ENCODE results near the gene CYP4B1.
"Not testable (repeated sequence)": the region's sequence is repeated elsewhere in the genome, so short reads cannot be mapped to it uniquely, and the experiment has no call there.

The CYP4B1 gene

DNA sequence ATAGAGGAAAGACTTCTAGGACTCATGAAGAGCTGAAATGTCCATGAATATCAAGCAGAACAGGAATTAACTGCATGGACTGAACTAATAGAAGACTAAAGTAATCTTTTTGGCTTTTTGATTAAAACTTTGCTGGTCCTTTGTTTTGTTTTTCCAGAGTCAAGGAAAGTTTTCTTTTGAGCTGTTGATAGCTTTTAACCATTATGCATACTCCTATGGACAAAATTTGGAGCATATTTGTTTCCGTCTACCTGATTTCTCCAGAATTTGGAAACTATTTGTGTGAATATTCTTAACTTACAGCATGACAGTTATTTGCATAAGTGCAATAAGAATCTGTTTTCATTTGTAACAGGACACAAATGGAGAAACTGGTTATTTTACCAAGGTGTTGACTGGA is 24.5 kb upstream of the CYP4B1 start:
- TF ChIP-seq, protein P1, sequence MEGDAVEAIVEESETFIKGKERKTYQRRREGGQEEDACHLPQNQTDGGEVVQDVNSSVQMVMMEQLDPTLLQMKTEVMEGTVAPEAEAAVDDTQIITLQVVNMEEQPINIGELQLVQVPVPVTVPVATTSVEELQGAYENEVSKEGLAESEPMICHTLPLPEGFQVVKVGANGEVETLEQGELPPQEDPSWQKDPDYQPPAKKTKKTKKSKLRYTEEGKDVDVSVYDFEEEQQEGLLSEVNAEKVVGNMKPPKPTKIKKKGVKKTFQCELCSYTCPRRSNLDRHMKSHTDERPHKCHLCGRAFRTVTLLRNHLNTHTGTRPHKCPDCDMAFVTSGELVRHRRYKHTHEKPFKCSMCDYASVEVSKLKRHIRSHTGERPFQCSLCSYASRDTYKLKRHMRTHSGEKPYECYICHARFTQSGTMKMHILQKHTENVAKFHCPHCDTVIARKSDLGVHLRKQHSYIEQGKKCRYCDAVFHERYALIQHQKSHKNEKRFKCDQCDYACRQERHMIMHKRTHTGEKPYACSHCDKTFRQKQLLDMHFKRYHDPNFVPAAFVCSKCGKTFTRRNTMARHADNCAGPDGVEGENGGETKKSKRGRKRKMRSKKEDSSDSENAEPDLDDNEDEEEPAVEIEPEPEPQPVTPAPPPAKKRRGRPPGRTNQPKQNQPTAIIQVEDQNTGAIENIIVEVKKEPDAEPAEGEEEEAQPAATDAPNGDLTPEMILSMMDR (IDR thresholded peaks at IDR 0.05; ENCODE audit: insufficient read depth, low read length, poor library complexity, severe bottlenecking): no peak
- no peaks in the 10 kb centered on the region for H3K36me3 ChIP-seq (ENCODE audit: control insufficient read depth, insufficient read depth, low read length)
- H3K27me3 ChIP-seq (replicated peaks; ENCODE audit: control insufficient read depth, insufficient read depth, low read length): no peaks in the 10 kb centered on the region
- no peak for DNase-seq (ENCODE audit: extremely low read depth, insufficient read length)
- no peak overlapping the region for H3K4me3 ChIP-seq (replicated peaks; ENCODE audit: low read depth, low read length)

DNA sequence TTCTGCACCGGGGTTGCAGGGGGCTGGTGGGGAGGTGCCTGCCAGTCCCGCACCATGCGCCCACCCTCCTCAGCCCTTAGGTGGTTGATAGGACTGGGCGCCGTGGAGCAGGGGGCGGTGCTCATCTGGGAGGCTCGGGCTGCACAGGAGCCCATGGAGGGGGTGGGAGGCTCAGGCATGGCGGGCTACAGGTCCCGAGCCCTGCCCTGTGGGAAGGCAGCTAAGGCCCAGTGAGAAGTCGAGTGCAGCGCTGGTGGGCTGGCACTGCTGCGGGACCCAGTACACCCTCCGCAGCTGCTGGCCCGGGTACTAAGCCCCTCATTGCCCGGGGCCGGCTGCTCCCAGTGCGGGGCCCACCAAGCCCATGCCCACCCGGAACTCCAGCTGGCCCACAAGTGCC is 20.4 kb upstream of the CYP4B1 start:
- H3K27me3 ChIP-seq (replicated peaks; ENCODE audit: control insufficient read depth, insufficient read depth, low read length); DNase-seq (ENCODE audit: extremely low read depth, insufficient read length); H3K4me3 ChIP-seq (replicated peaks; ENCODE audit: low read depth, low read length); H3K36me3 ChIP-seq (ENCODE audit: control insufficient read depth, insufficient read depth, low read length): not testable (repeated sequence)

DNA sequence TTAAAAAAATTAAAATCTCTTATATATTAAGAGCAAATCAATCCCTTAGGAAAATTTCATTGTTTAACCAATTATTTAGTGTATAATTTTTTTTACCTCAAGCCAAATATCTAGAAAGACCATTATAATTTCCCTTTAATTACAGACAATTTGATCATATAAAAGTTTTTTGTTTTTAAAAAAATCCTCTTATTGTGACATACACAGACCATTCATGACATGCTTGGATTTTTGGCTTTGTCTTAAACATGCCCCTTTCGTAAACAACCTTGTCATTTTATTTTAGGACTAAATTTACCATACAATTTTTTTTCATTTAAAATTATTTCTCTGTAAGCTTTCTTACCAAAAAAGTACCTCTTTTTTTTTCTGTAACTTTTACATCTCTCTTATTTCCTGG is 14.2 kb upstream of the CYP4B1 start:
- DNase-seq (ENCODE audit: extremely low read depth, insufficient read length): no peak
- no peaks in the 10 kb centered on the region for H3K36me3 ChIP-seq (ENCODE audit: control insufficient read depth, insufficient read depth, low read length)
- TF ChIP-seq, protein P1 (IDR thresholded peaks at IDR 0.05; ENCODE audit: insufficient read depth, low read length, poor library complexity, severe bottlenecking): no peak
- H3K4me3 ChIP-seq (replicated peaks; ENCODE audit: low read depth, low read length): no peak overlapping the region
- H3K27me3 ChIP-seq (replicated peaks; ENCODE audit: control insufficient read depth, insufficient read depth, low read length): no peaks in the 10 kb centered on the region

DNA sequence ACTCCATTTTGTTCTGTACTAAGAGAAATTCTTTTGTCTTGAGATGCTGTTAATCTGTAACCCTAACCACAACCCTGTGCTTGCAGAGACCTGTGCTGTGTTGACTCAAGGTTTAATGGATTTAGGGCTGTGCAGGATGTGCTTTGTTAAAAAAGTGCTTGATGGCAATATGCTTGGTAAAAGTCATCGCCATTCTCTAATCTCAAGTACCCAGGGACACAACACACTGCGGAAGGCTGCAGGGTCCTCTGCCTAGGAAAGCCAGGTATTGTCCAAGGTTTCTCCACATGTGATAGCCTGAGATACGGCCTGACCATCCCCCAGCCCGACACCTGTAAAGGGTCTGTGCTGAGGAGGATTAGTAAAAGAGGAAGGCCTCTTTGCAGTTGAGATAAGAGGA is 10.2 kb upstream of the CYP4B1 start:
- not testable (repeated sequence) for H3K27me3 ChIP-seq (replicated peaks; ENCODE audit: control insufficient read depth, insufficient read depth, low read length); H3K4me3 ChIP-seq (replicated peaks; ENCODE audit: low read depth, low read length); DNase-seq (ENCODE audit: extremely low read depth, insufficient read length); H3K36me3 ChIP-seq (ENCODE audit: control insufficient read depth, insufficient read depth, low read length)

DNA sequence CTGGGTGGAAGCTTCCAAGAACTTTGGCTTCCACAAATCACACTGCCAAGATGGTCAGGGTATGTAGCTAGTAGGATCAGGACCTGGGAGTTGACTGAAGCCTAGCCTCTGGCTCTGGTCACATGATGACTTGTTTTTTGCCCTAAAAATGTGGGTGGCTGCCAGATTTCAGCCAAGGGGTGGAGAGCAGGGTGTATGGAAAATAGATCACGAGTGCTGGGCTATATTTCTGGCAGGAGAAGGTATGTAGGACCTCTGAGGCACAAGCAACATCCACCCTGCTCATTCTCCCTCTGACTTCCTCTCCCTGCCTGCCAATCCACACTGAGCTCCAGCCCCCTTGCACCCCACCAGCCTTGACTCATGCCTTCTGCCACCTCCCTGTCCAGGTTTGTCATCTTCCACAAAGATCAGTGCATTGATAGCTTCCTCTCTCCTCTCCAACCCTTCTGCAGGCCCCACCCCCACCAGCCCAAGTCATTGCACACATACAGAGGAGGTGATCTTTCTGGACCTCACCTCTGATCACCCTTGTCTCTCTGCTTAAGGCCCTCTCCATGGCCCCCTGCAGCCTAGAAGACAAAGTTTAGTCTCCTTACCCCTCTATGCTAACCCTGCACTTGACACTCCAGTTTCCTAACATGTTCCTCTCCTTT is 8.3 kb upstream of the CYP4B1 start:
- TF ChIP-seq, protein P1 (IDR thresholded peaks at IDR 0.05; ENCODE audit: insufficient read depth, low read length, poor library complexity, severe bottlenecking): no peak
- H3K36me3 ChIP-seq (ENCODE audit: control insufficient read depth, insufficient read depth, low read length): no peaks in the 10 kb centered on the region
- no peak for DNase-seq (ENCODE audit: extremely low read depth, insufficient read length)
- no peaks in the 10 kb centered on the region for H3K27me3 ChIP-seq (replicated peaks; ENCODE audit: control insufficient read depth, insufficient read depth, low read length)
- H3K4me3 ChIP-seq (replicated peaks; ENCODE audit: low read depth, low read length): no peak overlapping the region

DNA sequence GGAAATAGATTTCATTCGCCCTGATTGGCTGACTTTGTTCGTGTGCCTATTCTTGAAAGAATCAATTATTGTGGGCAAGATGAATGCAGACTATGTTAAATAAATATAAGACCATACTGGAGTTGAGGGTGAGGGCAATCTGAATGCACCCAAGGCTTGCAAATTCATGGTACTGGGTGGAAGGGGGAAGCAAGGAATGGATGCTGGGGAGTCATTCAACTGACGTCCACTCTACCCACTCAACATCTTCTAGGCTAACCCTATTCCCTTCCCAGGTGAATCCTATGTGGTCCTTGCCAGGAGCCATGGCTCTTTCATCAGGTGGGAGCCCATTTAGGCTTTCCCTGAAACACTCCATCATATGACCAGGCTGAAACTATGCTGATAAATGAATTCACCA is 5.7 kb upstream of the CYP4B1 start:
- no peaks in the 10 kb centered on the region for H3K27me3 ChIP-seq (replicated peaks; ENCODE audit: control insufficient read depth, insufficient read depth, low read length)
- TF ChIP-seq, protein P1 (IDR thresholded peaks at IDR 0.05; ENCODE audit: insufficient read depth, low read length, poor library complexity, severe bottlenecking): no peak
- no peaks in the 10 kb centered on the region for H3K36me3 ChIP-seq (ENCODE audit: control insufficient read depth, insufficient read depth, low read length)
- no peak for DNase-seq (ENCODE audit: extremely low read depth, insufficient read length)
- H3K4me3 ChIP-seq (replicated peaks; ENCODE audit: low read depth, low read length): no peak overlapping the region
